GM19240 (cell line): ENCODE measurements around the gene LARGE1.
A peak's percentile ranks its signal among the peaks of the same experiment; 100 is the strongest.

Source experiments
- DNase-seq: peaks from one replicate; pipeline ENCODE4 v3.0.0; 2011; ENCODE audit warnings: low spot score; ENCODE audit not compliant: insufficient read length

The LARGE1 gene

DNA sequence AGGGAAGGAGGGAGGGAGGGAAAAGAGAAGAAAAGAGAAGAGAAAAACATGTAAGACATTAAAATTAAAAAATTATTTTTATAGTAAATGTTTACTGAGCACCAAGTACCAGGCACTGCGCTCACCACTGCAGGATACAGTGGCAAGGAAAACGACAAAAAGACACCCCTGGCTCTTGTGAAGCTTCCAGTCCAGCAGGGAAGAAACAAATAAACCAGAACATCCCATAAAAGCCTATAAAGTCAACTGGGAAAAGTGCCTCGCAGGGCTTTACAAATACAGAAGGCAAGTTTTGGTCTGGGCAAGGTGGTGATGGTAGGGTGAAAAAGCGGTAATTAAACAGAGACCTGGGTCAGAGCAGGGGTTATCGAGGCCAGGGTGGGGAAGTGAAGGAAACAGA lies 33.6 kb downstream of the LARGE1 start:
- no peak for DNase-seq

DNA sequence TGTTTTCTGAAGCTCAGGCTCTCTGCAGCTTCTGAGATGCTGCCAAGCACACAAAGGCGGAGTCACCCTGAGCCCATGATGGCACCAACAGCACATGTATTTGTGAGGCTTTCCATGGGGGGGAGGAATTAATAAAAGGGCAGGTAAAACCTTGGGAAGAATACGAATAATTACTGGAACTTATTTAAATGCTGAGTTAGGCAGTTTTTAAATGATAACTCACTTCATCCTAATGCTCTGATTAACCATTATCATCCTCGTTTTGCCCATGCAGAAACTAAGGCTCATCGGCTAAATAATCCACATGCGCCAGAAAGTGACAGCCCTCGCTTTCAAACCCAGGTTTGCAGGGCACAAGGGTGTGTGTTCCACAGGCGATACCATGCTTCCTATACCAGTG lies 35.4 kb downstream of the LARGE1 start:
- no peak for DNase-seq

DNA sequence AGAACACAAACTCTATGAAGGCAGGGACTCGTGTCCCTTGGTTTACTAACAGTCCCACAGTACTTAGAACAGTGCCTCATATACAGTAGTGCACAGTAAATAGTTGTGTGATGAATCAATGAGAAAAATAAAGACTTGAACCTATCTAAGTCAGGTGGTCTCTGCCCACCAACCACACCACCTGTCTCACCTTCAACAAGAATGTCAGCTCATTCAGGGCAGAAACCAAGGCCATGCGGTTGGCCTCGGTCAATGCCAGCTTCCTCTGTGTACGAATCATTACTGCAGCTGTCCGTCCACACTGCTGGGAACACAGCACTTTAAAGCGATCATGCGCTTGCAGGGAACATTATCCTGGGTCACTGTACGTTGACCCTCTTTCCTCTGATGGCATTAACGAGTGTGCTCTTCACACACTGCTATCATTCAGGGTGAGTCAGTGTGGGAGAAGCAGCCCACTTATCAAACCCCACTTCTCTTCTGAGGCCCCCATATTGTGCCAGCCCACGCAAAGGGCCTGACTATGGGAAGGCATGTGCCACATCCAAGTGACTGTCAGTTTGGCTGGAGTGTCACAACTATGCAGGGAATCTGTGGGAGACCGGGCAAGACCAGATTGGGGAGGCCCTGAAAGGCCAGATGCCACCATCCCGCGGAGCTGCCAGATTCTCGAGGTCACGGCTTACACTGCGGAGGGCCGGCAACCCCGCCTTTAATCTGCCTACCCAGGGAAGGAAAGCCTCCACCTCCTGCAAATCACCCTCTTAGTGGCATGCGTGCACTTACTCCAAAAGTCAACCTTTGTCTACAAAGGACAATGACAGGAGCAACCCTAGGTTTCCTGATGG lies 36.1 kb downstream of the LARGE1 start:
- DNase-seq, result no peak

DNA sequence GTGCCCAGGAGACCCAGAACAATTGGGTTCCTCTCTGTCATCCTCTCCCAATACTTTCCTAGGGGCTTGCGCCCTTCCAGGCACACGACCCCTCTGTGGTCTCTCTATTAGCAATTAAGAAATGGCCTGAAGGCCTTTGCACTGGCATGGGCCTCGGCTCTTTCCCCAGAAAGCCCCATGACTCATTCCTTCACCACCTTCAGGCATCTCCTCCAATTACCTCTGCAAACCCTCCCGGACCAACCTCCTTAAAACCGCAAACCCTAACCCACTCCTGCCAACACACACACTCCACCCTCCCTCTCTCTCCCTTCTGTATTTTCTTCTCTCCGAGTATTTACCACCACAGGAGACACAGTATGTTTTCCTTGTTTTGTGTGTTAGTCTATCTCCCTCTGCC lies 36.7 kb downstream of the LARGE1 start:
- DNase-seq, result no peak

DNA sequence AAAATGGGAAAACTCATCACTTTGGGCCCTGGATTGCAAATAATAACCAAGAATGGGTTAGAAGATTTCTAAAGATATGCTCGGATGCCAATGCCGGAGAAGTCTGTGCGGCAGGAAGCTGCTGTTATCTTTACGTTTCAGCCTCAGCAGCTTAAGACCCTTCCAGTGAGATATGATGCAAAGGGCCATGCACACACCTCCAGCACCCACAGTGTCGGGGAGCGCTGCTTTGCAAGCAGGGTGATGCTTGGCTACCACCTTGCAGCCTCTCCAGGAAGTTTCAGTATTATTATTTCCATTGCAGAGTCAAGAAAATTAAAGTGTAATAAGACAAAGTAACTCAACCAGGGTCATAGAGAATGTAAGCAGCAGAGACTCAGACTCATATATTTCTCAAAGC lies 37.3 kb downstream of the LARGE1 start:
- no peak for DNase-seq

DNA sequence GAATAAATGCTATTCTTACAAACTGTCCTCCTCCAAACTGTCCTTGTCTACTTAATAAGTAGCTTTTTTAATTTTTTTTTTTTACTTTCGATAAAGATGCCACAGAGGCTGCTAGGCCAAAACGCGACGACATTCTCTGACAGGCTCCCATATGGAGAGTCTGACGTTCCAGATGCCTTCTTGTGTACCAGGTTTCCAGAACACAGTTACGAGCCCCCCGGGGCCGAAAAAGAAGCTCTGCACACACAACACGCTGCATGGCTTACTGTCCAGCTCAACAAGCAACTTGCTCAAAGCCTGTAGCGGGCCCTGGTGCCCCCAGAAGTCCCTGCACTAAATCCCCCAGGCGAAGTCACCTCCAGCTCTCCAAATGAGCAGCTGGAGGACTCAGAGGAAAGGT lies 39.3 kb downstream of the LARGE1 start:
- no peak for DNase-seq

DNA sequence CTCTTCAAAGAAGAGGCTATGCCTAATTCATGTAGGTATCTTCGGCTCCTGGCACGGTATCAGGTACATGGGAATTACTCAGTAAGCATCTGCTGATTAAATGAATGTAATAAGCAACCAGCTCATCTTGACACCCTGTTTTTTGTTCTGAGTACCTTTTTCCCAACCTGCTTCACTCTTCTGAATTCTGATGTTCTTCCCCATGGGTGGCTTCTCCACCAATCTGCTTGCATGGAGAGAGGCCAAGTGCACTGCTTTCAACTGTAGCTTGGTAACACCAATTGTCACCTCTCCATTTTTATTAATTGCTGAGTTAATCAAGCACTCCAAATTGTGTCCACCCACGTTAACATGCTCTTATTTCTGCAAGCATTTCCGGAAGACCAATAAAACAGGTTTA lies 40.5 kb downstream of the LARGE1 start:
- no peak for DNase-seq

DNA sequence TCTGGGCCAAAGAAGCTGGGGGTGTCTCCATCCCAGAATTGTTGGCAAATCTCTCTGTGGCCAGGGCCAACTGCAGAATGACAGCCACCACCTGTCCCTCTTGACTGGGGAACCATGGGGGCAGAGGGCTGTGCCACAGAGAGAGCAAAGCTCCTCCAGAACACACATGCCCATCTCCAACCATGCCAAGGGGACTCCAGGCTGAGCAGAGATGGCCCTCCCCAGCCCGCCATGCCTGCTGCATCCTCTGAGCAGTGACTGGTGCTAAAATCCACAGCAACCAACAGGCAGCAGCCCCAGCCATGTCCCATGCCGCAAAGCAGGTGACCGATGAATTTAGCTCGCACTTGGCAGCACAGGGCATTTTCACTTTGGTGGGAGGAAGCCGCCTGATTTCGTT lies 45.0 kb downstream of the LARGE1 start:
- DNase-seq, result no peak

DNA sequence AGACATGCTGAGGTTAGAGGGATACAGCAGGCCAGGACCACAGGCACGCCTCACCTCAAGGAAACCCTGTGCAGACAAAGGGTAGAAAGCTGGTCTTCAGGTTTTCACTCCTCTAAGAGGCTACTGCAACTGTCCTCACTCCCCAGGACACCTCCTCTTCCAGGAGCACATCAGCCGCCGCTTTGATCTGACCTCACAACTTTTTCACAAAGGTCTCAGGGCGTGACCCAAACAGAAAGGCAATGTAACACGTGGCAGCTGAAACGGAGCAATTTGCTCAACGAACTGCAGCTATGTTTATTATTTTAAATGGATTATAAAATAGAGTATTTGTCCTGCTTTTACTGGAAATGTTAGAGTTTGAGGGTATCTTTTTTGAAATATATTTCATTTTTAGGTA lies 46.1 kb downstream of the LARGE1 start:
- DNase-seq, result no peak

DNA sequence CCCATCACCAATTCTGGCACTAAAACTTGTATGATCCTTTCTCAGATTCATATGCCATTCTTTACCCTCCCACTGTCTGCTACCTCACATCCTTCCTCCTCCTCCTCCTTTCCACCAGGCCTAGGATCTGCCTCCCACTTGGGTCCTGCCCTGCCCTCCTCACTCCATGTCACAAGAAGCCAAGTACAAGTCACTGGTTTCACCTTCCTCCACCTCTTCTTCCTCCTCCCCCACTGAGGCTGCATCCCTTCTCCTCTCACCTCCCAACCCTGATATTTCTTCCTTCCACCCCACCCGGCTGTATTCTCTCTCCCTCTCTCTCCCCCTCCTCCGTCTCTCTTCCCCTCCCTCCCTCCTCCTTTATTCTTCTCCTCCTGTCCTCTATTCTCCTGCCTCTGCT lies 46.6 kb downstream of the LARGE1 start:
- no peak for DNase-seq

DNA sequence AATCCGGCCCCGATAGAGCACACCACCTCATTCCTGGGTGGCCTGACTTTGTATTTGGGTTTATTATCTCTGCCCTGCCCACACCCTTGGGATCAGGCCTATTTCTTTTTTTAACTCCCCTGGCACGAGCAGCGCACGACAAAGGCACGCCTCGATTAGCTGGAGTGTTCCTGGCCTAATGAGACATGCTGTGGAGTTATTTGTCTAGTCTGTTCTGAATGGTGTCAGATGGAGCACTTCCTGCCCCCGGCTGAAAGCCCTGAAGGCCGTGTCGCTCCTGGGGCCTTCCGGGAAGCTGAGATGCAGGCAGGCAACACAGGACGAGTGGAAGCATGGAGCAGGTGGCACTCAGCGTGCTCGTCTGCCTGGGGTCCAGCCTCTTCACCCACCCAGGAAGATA lies 47.1 kb downstream of the LARGE1 start:
- no peak for DNase-seq

DNA sequence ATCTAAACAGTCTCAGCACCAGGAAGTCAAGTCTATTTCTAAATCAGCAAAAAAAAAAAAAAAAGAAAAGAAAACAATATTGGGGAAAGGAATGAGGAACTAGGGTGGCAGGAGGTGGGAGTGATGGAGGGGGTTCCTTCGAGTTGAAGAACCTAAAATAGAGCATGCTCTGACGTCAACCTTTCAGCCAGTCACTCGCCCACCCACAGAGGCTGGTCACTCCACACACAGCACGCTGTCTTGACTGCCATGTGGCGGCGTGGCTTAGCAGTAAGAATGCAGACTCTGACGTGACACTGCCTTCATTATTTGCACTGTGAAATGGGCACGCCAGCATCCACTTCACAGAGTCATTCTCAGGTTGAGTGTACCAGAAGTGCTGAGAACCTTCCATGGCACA lies 48.3 kb downstream of the LARGE1 start:
- DNase-seq, result no peak

DNA sequence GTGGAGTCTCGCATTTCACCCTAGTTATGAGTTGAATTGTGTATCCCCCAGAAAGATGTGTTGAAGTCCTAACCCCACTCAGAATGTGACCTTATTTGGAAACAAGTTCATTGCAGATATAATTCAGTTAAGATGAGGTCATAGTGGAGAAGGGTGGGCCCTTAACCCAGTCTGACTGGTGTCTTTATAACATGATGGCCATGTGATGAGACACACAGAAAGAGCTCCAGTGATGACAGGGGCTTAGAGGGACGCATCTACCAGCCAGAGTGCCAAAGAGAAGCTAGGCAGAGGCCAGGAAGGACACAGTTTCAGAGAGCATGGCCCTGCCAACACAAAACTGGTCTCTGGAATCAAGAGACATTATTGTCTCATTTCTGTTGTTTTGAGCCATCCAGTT lies 50.3 kb downstream of the LARGE1 start:
- no peak for DNase-seq

DNA sequence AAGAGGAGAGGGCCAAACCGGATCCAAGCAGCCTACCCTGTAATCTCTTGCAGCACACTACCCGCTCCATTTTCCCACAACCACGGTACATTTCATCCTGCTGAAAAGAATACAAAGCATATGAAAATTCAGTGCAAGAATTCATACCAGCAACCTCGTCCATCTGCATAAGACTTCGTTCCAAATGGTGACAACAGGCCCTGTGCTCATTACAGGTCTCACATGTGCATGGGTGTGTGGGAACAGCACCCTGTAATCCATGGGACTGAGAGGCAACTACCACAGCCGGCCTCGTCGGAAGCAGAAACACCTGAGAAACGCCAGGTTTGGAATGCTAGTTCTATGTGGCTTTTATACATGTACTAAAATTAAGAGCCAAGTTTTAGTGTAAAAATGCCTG lies 52.3 kb downstream of the LARGE1 start:
- no peak for DNase-seq

DNA sequence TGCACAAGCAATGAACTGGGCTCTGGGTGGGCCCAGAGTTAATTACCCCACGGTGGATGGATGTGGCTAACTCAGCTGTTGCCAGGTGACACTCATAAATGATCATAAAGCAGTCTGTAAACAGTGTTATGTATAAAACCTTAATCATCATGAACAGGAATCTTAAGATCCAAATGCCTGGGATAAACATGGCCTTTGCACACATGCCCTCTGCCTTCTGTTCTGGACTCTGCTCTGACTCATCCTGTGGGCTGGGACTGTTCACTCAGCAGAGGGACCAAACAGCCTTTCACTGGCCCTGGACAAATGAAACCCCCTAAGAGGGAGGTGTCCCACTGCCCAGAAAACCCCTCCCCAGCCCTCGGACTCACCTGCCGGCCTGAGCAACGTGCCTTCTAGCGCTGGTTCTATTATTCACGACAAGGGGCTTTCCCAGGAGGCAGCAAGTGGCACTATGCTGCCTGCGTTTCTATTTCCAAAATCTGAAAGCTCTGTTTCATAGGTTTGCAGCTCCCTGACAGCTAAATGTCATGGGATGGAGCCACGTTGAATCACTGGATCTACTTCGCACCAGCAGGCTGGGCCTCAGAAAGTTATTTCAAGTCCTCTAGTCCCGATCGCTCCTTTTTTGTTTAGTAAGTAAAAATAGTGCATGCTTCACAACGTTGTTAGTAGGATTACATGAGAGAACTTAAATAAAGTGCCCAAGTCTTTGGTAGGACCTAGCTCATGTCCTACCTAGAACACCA lies 53.0 kb downstream of the LARGE1 start:
- no peak for DNase-seq

DNA sequence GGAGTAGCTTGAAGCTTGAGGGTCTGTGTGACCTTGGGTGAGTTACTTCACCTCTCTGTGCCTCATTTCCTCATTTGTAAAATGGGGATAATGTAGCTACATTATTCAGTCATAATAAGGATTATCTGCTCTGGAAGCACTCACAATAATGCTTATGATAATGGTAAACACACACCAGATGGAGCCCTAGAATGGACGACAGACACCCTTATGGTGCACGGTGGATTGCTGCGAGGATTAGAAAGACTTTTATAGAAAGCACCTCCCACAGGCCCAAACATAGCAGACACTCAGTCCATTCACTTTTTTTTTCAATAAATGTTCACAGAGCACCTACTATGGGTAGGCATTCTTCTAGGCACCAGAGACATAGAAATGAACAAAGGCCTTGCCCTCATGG lies 53.8 kb downstream of the LARGE1 start:
- no peak for DNase-seq

DNA sequence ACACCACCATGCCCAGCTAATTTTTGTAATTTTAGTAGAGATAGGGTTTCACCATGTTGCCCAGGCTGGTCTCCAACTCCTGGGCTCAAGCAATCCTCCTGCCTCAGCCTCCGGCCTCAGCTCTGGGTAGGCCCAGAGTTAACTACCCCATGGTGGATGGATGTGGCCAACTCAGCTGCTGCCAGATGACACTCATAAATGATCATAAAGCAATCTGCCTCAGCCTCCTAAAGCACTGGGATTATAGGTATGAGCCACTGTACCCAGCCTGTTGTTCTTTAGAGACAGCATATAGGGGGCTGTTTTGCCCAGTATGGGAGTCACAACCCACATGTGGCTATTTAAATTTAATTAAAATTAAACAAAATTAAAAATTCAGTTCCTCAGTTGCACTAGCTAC lies 54.3 kb downstream of the LARGE1 start:
- DNase-seq, result no peak

DNA sequence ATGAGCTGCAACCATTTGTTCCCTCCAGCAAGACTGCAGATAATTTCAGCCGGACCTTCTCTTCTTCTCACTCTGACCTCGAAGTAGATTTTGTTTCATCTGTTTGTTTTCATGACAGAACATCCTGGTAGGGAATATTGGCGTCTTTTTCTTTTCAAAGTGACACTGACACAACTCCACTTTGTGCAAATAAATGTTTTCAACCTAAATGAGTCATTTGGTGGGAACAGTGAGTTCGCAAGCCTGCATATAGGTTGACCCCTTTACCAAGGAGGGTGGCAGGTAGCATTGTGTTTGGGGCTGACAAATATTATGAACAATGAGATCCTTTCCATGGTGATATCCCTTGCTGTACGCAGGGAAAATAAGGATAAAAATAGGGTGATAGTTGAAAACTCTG lies 55.0 kb downstream of the LARGE1 start:
- no peak for DNase-seq

DNA sequence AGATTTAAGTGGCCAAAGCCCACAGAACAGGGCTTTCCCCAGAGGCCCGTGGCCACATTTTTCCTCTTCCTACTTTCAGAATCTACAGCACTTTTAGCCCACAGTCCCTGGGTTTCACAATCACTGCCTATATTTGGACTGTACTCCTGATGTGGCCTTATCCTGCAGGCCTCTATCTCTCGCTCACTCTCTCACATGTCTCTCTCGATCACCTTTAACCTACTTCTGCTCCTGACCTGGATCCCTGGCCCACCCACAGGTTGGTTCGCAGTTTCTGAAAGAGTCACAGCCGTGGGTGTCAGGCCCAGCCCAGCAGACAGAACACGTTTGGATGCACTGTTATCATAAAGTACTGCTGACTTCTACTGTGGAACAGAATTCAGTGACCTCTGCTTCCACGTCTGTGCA lies 55.5 kb downstream of the LARGE1 start:
- DNase-seq, result peak; percentile 23

DNA sequence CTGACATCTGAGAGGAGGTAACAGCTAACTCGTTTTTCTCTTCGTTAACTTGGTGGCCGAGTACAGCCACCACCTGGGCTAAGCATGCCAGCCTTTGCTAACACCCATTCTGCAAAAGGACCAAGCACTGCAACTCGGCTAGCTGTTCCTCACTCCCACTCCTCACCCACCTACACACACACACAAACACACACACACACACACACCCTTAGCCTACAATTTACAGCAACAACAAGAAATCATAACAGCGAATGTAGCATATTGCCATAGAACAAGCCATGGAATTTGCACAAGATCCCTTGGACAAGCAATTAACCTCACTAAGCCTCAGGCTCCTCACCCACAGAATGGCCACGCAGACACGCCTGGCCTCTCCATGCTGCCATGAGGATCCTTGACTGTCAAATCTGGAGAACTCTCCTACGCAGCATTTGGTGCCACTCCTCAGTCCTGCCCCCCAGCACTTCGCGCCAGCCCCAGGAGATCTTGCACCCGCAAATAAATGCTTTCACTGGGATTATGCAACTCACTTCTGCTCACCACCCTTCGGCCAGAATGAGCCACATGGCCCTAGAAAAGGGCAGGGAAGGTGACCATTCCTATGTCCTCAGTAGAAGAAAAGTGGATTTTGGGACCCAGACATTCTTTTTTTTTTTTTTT lies 58.9 kb downstream of the LARGE1 start:
- no peak for DNase-seq

DNA sequence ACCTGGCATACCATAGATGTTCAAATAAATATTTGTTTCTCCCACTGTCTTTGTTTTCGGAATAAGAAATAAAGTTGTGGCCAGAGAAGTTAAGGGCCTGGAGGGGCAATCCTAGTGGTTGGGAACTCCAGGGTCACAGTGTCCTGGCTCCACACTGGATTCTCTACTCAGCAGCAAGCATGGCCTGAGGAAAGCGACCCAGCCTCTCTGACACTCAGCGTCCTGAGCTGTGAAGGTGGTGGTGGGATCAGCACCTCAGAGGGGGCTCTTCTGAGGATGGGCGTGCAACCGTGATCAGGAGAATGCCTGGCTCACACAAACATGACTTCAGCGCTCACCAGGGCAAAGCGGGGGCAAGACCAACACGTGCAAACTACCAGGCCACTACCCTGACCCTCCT lies 59.9 kb downstream of the LARGE1 start:
- no peak for DNase-seq

DNA sequence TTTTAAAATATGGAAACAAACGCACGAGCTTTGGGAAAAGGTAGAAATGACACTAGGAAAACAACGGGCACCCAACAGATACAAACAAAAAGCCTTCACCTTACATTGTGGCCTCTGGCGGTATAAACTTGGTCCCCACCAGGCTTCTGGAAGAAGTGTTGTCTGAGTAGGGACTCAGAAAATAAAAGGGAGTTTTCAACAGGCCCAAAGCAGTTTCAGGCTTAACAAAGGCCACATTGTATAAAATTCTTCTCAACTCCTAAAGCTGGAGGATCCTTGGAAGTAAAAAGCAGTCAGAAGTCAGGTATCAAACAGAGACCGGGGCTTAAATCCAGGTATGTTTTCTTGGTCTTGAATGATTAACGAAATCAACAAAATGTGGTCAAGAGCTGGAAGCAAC lies 61.0 kb downstream of the LARGE1 start:
- DNase-seq, result no peak
